ENCODE data around the gene MDFIC.

The MDFIC gene

DNA sequence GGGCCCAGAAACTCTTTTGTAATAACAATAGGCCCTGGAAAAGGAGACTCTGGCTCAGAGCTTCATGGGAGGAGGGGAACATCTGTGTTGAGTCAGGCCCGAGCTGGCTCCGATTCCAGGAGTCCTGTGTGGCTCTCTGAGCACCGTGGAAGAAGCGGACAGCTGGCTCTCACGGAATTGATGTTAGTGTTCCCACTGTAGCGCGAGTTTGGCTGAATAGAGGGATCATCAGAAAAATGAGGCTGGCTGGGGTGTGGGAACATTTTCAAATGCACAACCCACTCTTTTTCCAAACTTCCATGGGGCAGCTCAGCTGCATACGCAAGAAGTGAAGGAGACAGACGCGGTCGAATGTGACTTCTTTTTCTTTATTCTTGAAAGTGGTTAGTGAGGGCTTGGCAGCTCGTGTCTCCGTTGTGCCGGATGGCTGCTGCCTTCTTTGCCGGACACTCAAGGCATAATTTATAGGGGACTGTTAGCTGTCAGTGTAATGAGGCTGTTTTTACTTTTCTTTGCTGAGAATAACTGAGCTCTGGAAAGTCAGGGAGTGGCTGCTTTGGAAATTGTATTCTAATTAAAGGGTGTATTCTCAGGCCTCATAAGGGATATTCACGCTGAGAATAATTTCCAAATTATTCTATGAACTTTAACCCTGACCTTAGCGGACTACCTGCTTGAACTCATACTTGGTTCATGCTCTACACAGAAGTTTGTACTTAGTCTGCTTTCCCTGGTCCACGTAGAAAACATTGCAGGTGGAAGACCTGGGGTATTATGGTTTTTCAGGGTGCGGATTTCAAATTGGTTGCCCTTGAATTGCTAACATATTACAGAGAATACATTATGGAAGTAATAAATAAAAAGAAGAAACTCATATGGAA is 23.1 kb downstream of the MDFIC start:
- 50 to 61% methylated on average over 17 to 19 of the region's 19 CpGs for WGBS, 2 experiments
- Histone ChIP-seq H3K27me3 (ENCODE audit: control insufficient read depth, insufficient read depth, low read length, poor library complexity, severe bottlenecking) (no peaks in the 10 kb centered on the region), H3K9me3 (ENCODE audit: control insufficient read depth, low read length) (no peaks in the 10 kb centered on the region), H3K27ac (ENCODE audit: insufficient read depth, low read depth, low read length, poor library complexity, severe bottlenecking) (no peak overlapping the region), H3K36me3 (ENCODE audit: control insufficient read depth, insufficient read depth, low read length) (no peaks in the 10 kb centered on the region), H3K4me3 (ENCODE audit: insufficient read depth, low read depth, low read length) (no peak overlapping the region), H3K4me1 (ENCODE audit: control insufficient read depth, insufficient read depth, low read length) (peaks cover 6% of the 10 kb centered on the region)

DNA sequence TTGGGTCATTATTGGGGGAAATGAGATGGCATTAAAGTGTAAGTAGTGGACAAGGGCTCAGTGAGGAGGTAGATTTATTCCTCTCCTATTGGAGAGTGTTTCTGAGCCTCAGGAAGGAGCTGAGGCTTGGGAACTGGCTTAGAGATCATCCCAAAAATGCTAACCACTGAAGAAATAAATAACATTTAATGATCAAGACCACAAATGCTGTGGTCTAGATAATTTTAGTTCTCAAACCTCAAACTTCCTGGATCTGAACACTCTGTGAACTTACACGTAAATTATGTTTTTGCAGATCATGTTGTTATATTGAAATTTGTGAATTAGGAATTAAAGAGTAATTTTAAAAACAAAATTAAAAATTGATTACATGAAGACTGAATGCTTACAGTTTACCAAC is 27.3 kb downstream of the MDFIC start:
- no CpG with 5 or more reads among the region's 1 CpG for WGBS, 2 experiments
- Histone ChIP-seq H3K4me3 (ENCODE audit: insufficient read depth, low read depth, low read length) (no peak overlapping the region), H3K36me3 (ENCODE audit: control insufficient read depth, insufficient read depth, low read length) (no peaks in the 10 kb centered on the region), H3K9me3 (ENCODE audit: control insufficient read depth, low read length) (no peaks in the 10 kb centered on the region), H3K27me3 (ENCODE audit: control insufficient read depth, insufficient read depth, low read length, poor library complexity, severe bottlenecking) (no peaks in the 10 kb centered on the region), H3K27ac (ENCODE audit: insufficient read depth, low read depth, low read length, poor library complexity, severe bottlenecking) (no peak overlapping the region), H3K4me1 (ENCODE audit: control insufficient read depth, insufficient read depth, low read length) (peaks cover 6% of the 10 kb centered on the region)

DNA sequence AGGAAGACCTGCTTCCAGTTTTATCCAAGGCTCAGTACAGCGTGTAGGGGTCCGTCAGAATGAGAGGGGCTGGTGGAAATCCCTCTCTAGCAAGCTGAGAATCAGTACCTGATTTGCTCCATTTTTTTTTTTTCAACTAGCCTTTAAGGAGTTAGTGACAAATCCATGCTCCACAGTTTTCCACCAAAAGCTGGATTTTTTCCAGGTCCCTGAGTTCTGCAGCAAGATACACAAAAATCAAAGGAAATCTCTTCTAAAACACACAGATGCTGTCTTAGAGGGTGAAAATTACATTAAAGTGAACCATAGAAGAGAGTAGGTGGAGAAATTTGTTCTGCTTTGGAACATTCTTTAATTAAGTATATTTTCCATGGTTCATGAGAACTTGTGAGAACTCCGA is 30.4 kb downstream of the MDFIC start:
- no peaks in the 10 kb centered on the region for H3K4me1 ChIP-seq (ENCODE audit: control insufficient read depth, insufficient read depth, low read length)
- H3K4me3 ChIP-seq (ENCODE audit: insufficient read depth, low read depth, low read length) = no peak overlapping the region
- no peaks in the 10 kb centered on the region for H3K9me3 ChIP-seq (ENCODE audit: control insufficient read depth, low read length)
- H3K27ac ChIP-seq (ENCODE audit: insufficient read depth, low read depth, low read length, poor library complexity, severe bottlenecking) = no peak overlapping the region
- H3K36me3 ChIP-seq (ENCODE audit: control insufficient read depth, insufficient read depth, low read length) = no peaks in the 10 kb centered on the region
- H3K27me3 ChIP-seq (ENCODE audit: control insufficient read depth, insufficient read depth, low read length, poor library complexity, severe bottlenecking) = no peaks in the 10 kb centered on the region
- 86 to 93% methylated on average over 2 to 3 of the region's 3 CpGs for WGBS, 2 experiments

DNA sequence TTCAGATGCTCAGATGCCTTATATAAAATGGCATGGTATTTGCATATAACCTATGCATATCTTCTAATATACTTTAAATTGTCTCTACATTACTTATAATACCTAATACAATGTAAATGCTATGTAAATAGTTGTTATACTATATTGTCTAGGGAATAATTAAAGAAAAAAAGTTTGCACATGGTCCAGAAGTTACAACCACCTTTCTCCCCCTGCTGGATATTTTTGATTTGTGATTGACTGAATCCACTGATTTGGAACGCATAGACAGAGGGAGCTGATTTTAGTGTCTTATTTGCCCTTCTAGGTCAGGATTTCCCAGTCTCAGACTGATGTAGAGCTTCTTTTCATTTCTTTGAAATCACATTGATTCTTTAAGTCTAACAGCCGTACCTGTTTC is 31.8 kb downstream of the MDFIC start:
- Histone ChIP-seq H3K4me1 (ENCODE audit: control insufficient read depth, insufficient read depth, low read length) (no peaks in the 10 kb centered on the region), H3K27ac (ENCODE audit: insufficient read depth, low read depth, low read length, poor library complexity, severe bottlenecking) (no peak overlapping the region), H3K36me3 (ENCODE audit: control insufficient read depth, insufficient read depth, low read length) (no peaks in the 10 kb centered on the region), H3K4me3 (ENCODE audit: insufficient read depth, low read depth, low read length) (no peak overlapping the region), H3K27me3 (ENCODE audit: control insufficient read depth, insufficient read depth, low read length, poor library complexity, severe bottlenecking) (no peaks in the 10 kb centered on the region), H3K9me3 (ENCODE audit: control insufficient read depth, low read length) (no peaks in the 10 kb centered on the region)
- WGBS, 2 experiments = 87 to 91% methylated on average over 2 of the region's 2 CpGs

DNA sequence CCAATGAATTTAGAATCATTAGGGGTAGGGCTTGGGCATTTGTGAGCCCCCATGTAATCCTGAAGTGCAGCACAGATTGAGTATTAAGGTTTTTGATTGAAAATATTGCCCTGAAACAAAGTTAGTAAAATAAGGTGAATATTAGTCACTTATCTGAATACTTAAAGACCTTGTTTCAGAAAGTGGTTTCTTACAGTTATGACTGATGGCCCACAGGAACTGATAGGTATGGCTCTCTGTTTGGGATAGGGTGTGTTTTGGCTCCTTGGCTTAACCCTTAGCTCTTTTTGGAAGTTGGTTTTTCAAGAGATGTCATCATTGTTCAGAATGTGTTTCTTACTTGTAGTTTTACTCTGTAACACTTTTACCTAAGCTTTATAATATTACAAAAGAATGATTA is 34.8 kb downstream of the MDFIC start:
- no peak overlapping the region for H3K27ac ChIP-seq (ENCODE audit: insufficient read depth, low read depth, low read length, poor library complexity, severe bottlenecking)
- no peaks in the 10 kb centered on the region for H3K36me3 ChIP-seq (ENCODE audit: control insufficient read depth, insufficient read depth, low read length)
- no peak overlapping the region for H3K4me3 ChIP-seq (ENCODE audit: insufficient read depth, low read depth, low read length)
- no peaks in the 10 kb centered on the region for H3K27me3 ChIP-seq (ENCODE audit: control insufficient read depth, insufficient read depth, low read length, poor library complexity, severe bottlenecking)
- H3K9me3 ChIP-seq (ENCODE audit: control insufficient read depth, low read length) = no peaks in the 10 kb centered on the region
- H3K4me1 ChIP-seq (ENCODE audit: control insufficient read depth, insufficient read depth, low read length) = no peaks in the 10 kb centered on the region

DNA sequence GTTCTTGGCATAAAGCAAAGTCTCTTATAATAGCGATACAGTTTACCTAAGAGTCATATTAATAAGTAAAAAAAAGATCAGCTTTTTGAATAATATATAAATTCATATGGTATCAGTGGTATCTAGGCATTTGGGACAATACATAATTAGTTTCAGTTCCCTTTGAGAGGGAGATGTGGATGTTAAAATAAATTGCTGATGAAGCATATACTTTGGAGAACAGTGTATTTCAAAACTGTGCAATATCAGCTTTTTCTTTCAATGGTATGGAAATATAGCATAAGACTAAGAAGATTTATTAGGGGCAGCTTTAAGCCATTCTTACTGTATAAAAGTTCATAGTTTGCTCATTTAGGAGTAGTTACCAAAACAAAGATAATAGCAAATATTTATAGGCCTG is 35.5 kb downstream of the MDFIC start:
- WGBS, 2 experiments = no CpG with 5 or more reads among the region's 1 CpG
- no peaks in the 10 kb centered on the region for H3K4me1 ChIP-seq (ENCODE audit: control insufficient read depth, insufficient read depth, low read length)
- no peak overlapping the region for H3K4me3 ChIP-seq (ENCODE audit: insufficient read depth, low read depth, low read length)
- H3K27me3 ChIP-seq (ENCODE audit: control insufficient read depth, insufficient read depth, low read length, poor library complexity, severe bottlenecking) = no peaks in the 10 kb centered on the region
- H3K27ac ChIP-seq (ENCODE audit: insufficient read depth, low read depth, low read length, poor library complexity, severe bottlenecking) = no peak overlapping the region
- no peaks in the 10 kb centered on the region for H3K36me3 ChIP-seq (ENCODE audit: control insufficient read depth, insufficient read depth, low read length)
- no peaks in the 10 kb centered on the region for H3K9me3 ChIP-seq (ENCODE audit: control insufficient read depth, low read length)

DNA sequence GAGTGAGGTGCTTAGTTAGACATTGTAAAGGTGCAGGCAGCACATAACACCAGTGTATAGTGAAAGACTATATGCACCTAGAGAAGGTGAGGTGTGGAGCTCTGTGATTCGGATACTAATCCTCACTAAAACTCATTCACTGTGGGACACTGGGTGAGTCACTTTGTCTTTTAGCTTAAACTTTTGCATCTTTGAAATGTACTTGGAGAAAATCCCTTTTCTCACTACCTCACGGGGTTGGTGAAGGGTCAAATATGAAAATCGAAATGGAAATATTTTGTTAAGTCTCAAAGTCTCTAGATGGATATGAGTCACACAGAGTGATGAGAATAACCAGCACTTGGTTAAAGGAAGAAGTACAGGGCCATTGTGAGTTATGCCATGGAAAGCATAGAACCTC is 38.0 kb downstream of the MDFIC start:
- no peak overlapping the region for H3K27ac ChIP-seq (ENCODE audit: insufficient read depth, low read depth, low read length, poor library complexity, severe bottlenecking)
- no peaks in the 10 kb centered on the region for H3K9me3 ChIP-seq (ENCODE audit: control insufficient read depth, low read length)
- no peaks in the 10 kb centered on the region for H3K4me1 ChIP-seq (ENCODE audit: control insufficient read depth, insufficient read depth, low read length)
- H3K27me3 ChIP-seq (ENCODE audit: control insufficient read depth, insufficient read depth, low read length, poor library complexity, severe bottlenecking) = no peaks in the 10 kb centered on the region
- WGBS, 2 experiments = 84 to 95% methylated on average over 2 to 3 of the region's 3 CpGs
- no peak overlapping the region for H3K4me3 ChIP-seq (ENCODE audit: insufficient read depth, low read depth, low read length)
- H3K36me3 ChIP-seq (ENCODE audit: control insufficient read depth, insufficient read depth, low read length) = no peaks in the 10 kb centered on the region

DNA sequence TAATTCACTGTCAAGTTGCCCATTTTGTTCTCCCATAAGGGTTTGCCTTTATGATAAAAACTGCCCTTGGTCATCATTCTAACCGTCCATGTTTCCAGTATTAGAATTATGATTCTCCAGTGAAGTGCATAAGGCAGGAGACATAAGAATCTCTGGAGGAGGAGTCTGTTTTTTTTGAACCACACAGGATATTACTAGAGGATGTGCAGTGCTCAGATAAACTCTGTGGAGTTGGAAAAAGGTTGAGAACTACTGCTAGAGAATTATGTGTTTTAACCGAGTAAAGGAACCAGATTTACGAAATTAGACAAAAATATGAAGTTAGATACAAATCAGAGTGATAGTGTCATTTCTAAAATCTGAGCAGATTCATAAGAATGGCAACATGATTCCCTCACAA is 40.5 kb downstream of the MDFIC start:
- Histone ChIP-seq H3K27me3 (ENCODE audit: control insufficient read depth, insufficient read depth, low read length, poor library complexity, severe bottlenecking) (no peaks in the 10 kb centered on the region), H3K4me1 (ENCODE audit: control insufficient read depth, insufficient read depth, low read length) (no peaks in the 10 kb centered on the region), H3K36me3 (ENCODE audit: control insufficient read depth, insufficient read depth, low read length) (no peaks in the 10 kb centered on the region)

DNA sequence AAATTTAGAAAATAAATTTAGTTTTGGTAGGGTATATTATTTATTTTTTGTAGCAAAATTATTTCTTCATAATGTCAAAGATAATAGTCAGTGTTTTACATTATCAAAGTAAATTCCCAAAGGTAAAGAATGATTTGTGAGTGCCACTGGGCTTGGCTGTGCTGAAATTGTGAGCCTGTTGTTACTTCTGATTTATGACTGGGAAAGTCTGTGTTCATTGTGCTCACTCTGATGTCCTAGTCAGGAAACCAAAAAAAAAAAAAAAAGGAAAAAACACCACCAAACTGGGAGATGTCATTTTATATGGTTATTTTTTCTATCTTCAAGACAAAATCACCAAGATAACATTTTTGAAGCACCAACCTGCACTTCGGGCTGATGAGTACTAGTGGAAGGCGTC is 44.3 kb downstream of the MDFIC start:
- 93 to 100% methylated on average over 2 of the region's 2 CpGs for WGBS, 2 experiments
- Histone ChIP-seq H3K27ac (ENCODE audit: insufficient read depth, low read depth, low read length, poor library complexity, severe bottlenecking) (no peak overlapping the region), H3K4me3 (ENCODE audit: insufficient read depth, low read depth, low read length) (no peak overlapping the region), H3K36me3 (ENCODE audit: control insufficient read depth, insufficient read depth, low read length) (no peaks in the 10 kb centered on the region), H3K9me3 (ENCODE audit: control insufficient read depth, low read length) (no peaks in the 10 kb centered on the region), H3K27me3 (ENCODE audit: control insufficient read depth, insufficient read depth, low read length, poor library complexity, severe bottlenecking) (no peaks in the 10 kb centered on the region), H3K4me1 (ENCODE audit: control insufficient read depth, insufficient read depth, low read length) (no peaks in the 10 kb centered on the region)

More for the DNA sequence above, 40.5 kb downstream of the MDFIC start:
- H3K4me3 ChIP-seq (ENCODE audit: insufficient read depth, low read depth, low read length) = no peak overlapping the region
- WGBS, 2 experiments = 91 to 97% methylated on average over 3 of the region's 3 CpGs
- H3K9me3 ChIP-seq (ENCODE audit: control insufficient read depth, low read length) = no peaks in the 10 kb centered on the region
- H3K27ac ChIP-seq (ENCODE audit: insufficient read depth, low read depth, low read length, poor library complexity, severe bottlenecking) = no peak overlapping the region

DNA sequence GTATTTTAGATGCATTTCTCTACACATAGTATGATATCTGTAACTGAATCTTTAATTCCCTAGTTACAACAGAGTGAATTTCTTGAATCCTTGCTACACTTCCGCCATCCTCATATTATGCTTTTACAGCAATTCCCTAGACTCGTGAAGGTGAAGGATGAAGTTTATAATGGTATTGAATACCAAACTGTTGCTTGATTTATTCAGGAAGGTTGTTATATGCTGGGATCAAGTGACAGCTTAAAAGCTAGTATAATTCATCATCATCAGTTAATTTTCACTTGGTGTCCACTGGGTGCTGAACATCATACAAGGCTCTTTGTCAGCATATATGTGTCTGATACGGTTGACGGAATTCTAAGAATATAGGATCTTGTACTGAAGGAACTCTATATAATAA is 47.2 kb downstream of the MDFIC start:
- no peaks in the 10 kb centered on the region for H3K36me3 ChIP-seq (ENCODE audit: control insufficient read depth, insufficient read depth, low read length)
- no peaks in the 10 kb centered on the region for H3K9me3 ChIP-seq (ENCODE audit: control insufficient read depth, low read length)
- peaks cover 3% of the 10 kb centered on the region for H3K4me1 ChIP-seq (ENCODE audit: control insufficient read depth, insufficient read depth, low read length)
- H3K4me3 ChIP-seq (ENCODE audit: insufficient read depth, low read depth, low read length) = no peak overlapping the region
- H3K27me3 ChIP-seq (ENCODE audit: control insufficient read depth, insufficient read depth, low read length, poor library complexity, severe bottlenecking) = no peaks in the 10 kb centered on the region
- no peak overlapping the region for H3K27ac ChIP-seq (ENCODE audit: insufficient read depth, low read depth, low read length, poor library complexity, severe bottlenecking)
- WGBS, 2 experiments = 95 to 100% methylated on average over 3 of the region's 4 CpGs

Data from ectodermal cell (in vitro differentiated cells).